ENCODE measurements around the gene MYBBP1A. TPM values are rescaled to one million over a fixed set of nuclear protein-coding genes. Genes with fewer than 3 reads are reported as not detected.
A peak's percentile ranks its signal among the peaks of the same experiment; 100 is the strongest.

Gene MYBBP1A
- total and polyA plus RNA-seq, 9 of the 15 experiments (the other 6 are each of a cell fraction or from before 2014, with no cell fraction given), result 2.0 to 114 (median 47.2) TPM

DNA sequence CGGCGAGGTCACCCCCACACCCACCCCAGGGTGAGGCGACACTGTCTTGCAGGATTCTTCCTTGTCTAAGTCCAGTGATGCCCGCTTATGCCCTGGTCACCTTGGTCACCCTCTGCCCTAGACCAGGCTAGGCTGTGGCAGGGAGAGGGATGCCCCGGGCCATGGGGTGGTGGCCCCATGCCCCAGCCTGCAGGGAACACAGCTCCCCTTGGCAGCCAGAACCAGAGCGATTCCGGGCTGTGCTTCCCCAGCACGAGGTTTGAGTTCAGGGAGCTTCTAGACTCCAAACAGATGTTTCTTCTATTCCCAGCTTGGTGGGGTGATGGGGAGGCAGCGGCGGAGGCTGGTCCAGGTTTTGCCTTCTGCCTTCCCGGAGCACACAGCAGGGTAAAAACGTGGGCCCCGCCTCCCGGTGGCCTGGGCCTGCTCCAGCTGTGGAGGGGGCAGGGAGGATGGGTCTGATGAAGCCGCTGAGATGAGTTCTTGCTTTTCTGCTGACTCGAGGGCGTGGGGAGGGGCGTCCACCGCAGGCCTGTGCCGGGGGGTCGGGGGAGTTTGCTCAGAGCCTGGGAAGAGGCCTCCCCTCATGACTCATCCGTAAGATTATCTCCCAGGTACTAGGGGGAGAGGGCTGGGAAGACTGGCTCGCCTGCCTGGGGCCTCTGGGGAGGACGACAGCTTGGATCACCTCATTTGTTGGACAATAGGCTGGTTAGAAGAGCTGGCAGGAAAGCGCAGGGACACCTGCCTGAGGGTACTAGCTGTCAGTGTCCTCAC lies 44.5 kb upstream of the MYBBP1A start (continued):
- no peak for TF ChIP-seq RCOR1 (IDR thresholded peaks at IDR 0.05; ENCODE audit: borderline replicate concordance in 1 of 2, low read depth in 2 of 2, low read length in 2 of 2)
- TF ChIP-seq FOXA3 (CRISPR knock-in tag; conservative IDR thresholded peaks at IDR 0.05 in 1 of 2, IDR thresholded peaks at IDR 0.05 in 1 of 2), result no peak
- no peak for TF ChIP-seq YBX1 (IDR thresholded peaks at IDR 0.05)
- TF ChIP-seq, protein P1, sequence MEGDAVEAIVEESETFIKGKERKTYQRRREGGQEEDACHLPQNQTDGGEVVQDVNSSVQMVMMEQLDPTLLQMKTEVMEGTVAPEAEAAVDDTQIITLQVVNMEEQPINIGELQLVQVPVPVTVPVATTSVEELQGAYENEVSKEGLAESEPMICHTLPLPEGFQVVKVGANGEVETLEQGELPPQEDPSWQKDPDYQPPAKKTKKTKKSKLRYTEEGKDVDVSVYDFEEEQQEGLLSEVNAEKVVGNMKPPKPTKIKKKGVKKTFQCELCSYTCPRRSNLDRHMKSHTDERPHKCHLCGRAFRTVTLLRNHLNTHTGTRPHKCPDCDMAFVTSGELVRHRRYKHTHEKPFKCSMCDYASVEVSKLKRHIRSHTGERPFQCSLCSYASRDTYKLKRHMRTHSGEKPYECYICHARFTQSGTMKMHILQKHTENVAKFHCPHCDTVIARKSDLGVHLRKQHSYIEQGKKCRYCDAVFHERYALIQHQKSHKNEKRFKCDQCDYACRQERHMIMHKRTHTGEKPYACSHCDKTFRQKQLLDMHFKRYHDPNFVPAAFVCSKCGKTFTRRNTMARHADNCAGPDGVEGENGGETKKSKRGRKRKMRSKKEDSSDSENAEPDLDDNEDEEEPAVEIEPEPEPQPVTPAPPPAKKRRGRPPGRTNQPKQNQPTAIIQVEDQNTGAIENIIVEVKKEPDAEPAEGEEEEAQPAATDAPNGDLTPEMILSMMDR (IDR thresholded peaks at IDR 0.05 in 2 of 3, conservative IDR thresholded peaks at IDR 0.05 in 1 of 3; ENCODE audit: insufficient read depth in 2 of 3, low read depth in 1 of 3, low read length in 3 of 3), result no peak
- TF ChIP-seq MCM3 (IDR thresholded peaks at IDR 0.05), result no peak
- TF ChIP-seq ZNF12 (CRISPR knock-in tag; IDR thresholded peaks at IDR 0.05), result no peak
- no peak for TF ChIP-seq KHSRP (IDR thresholded peaks at IDR 0.05)
- TF ChIP-seq ZNF263 (CRISPR knock-in tag; IDR thresholded peaks at IDR 0.05; ENCODE audit: borderline replicate concordance), result peak; percentile 70; the same call in 1 of the 2 replicates
- no peak for TF ChIP-seq HMG20A (CRISPR knock-in tag; conservative IDR thresholded peaks at IDR 0.05)
- no peak for TF ChIP-seq ZNF184 (CRISPR knock-in tag; IDR thresholded peaks at IDR 0.05)
- TF ChIP-seq ARID1B (IDR thresholded peaks at IDR 0.05), result no peak
- TF ChIP-seq, protein P2, sequence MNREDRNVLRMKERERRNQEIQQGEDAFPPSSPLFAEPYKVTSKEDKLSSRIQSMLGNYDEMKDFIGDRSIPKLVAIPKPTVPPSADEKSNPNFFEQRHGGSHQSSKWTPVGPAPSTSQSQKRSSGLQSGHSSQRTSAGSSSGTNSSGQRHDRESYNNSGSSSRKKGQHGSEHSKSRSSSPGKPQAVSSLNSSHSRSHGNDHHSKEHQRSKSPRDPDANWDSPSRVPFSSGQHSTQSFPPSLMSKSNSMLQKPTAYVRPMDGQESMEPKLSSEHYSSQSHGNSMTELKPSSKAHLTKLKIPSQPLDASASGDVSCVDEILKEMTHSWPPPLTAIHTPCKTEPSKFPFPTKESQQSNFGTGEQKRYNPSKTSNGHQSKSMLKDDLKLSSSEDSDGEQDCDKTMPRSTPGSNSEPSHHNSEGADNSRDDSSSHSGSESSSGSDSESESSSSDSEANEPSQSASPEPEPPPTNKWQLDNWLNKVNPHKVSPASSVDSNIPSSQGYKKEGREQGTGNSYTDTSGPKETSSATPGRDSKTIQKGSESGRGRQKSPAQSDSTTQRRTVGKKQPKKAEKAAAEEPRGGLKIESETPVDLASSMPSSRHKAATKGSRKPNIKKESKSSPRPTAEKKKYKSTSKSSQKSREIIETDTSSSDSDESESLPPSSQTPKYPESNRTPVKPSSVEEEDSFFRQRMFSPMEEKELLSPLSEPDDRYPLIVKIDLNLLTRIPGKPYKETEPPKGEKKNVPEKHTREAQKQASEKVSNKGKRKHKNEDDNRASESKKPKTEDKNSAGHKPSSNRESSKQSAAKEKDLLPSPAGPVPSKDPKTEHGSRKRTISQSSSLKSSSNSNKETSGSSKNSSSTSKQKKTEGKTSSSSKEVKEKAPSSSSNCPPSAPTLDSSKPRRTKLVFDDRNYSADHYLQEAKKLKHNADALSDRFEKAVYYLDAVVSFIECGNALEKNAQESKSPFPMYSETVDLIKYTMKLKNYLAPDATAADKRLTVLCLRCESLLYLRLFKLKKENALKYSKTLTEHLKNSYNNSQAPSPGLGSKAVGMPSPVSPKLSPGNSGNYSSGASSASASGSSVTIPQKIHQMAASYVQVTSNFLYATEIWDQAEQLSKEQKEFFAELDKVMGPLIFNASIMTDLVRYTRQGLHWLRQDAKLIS (CRISPR knock-in tag; IDR thresholded peaks at IDR 0.05), result no peak
- TF ChIP-seq, protein P3, sequence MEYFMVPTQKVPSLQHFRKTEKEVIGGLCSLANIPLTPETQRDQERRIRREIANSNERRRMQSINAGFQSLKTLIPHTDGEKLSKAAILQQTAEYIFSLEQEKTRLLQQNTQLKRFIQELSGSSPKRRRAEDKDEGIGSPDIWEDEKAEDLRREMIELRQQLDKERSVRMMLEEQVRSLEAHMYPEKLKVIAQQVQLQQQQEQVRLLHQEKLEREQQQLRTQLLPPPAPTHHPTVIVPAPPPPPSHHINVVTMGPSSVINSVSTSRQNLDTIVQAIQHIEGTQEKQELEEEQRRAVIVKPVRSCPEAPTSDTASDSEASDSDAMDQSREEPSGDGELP (CRISPR knock-in tag; IDR thresholded peaks at IDR 0.05; ENCODE audit: borderline replicate concordance), result peak; percentile 87
- TF ChIP-seq, protein P4, sequence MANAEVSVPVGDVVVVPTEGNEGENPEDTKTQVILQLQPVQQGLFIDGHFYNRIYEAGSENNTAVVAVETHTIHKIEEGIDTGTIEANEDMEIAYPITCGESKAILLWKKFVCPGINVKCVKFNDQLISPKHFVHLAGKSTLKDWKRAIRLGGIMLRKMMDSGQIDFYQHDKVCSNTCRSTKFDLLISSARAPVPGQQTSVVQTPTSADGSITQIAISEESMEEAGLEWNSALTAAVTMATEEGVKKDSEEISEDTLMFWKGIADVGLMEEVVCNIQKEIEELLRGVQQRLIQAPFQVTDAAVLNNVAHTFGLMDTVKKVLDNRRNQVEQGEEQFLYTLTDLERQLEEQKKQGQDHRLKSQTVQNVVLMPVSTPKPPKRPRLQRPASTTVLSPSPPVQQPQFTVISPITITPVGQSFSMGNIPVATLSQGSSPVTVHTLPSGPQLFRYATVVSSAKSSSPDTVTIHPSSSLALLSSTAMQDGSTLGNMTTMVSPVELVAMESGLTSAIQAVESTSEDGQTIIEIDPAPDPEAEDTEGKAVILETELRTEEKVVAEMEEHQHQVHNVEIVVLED (CRISPR knock-in tag; IDR thresholded peaks at IDR 0.05), result no peak
- no peak for TF ChIP-seq CXXC5 (CRISPR knock-in tag; IDR thresholded peaks at IDR 0.05)
- no peak for TF ChIP-seq MEIS2 (IDR thresholded peaks at IDR 0.05; ENCODE audit: partially characterized antibody)
- TF ChIP-seq RHOXF2B (CRISPR knock-in tag; conservative IDR thresholded peaks at IDR 0.05), result no peak
- no peak for TF ChIP-seq NR4A1 (CRISPR knock-in tag; IDR thresholded peaks at IDR 0.05)
- no peak for TF ChIP-seq NR4A1 (tag; IDR thresholded peaks at IDR 0.05)

Data from K562 (cell line).